Ureter (tissue), 1 donor: ENCODE data around the gene MAMDC4. TPM values are rescaled to one million over a fixed set of nuclear protein-coding genes. Genes with fewer than 3 reads are reported as not detected.
"Not testable (repeated sequence)": the region's sequence is repeated elsewhere in the genome, so short reads cannot be mapped to it uniquely, and the experiment has no call there.

Source experiments
- DNase-seq: peaks from one replicate; pipeline ENCODE4 v3.0.0-alpha.2; 2020; ENCODE audit warnings: low spot score
- total RNA-seq: library from RNA; stranded (reverse); gene quantifications from one replicate; pipeline ENCODE4 v1.2.4, GENCODE V29; 2023
- donor health status: DM: yes; HTN: yes; CAD: no.

The MAMDC4 gene
- total RNA-seq, 1 donor from 2014 or later = 10.7 TPM

GRCh38 chr9:136860933-136861873 is 9.1 kb downstream of the MAMDC4 start:
- DNase-seq = no peak

GRCh38 chr9:136861874-136862457 is 9.8 kb downstream of the MAMDC4 start:
- DNase-seq = no peak

GRCh38 chr9:136862849-136863622 is 10.9 kb downstream of the MAMDC4 start:
- DNase-seq = no peak

- DNase-seq = no peak
These were observed 11.6 kb downstream of the MAMDC4 start for GRCh38 chr9:136863623-136864273.

- DNase-seq = no peak
These were observed 13.1 kb downstream of the MAMDC4 start for GRCh38 chr9:136865041-136865767.

- DNase-seq = no peak
These were observed 13.6 kb downstream of the MAMDC4 start for GRCh38 chr9:136865768-136866103.

- DNase-seq = not testable (repeated sequence)
These were observed 14.8 kb downstream of the MAMDC4 start for GRCh38 chr9:136866898-136867421.

GRCh38 chr9:136867480-136867879 is 15.3 kb downstream of the MAMDC4 start:
- no peak for DNase-seq

- no peak for DNase-seq
These were observed 15.8 kb downstream of the MAMDC4 start for GRCh38 chr9:136867917-136868316.

GRCh38 chr9:136868644-136869043 is 16.5 kb downstream of the MAMDC4 start:
- DNase-seq = no peak

GRCh38 chr9:136869611-136870010 is 17.5 kb downstream of the MAMDC4 start:
- not testable (repeated sequence) for DNase-seq

- no peak for DNase-seq
These were observed 23.0 kb downstream of the MAMDC4 start for GRCh38 chr9:136875155-136875554.

- no peak for DNase-seq
These were observed 24.3 kb downstream of the MAMDC4 start for GRCh38 chr9:136876476-136876875.

- no peak for DNase-seq
These were observed 28.5 kb downstream of the MAMDC4 start for GRCh38 chr9:136880651-136881050.

- DNase-seq = no peak
These were observed 29.6 kb downstream of the MAMDC4 start for GRCh38 chr9:136881691-136882108.

- peak; percentile 84 for DNase-seq
These were observed 30.2 kb downstream of the MAMDC4 start for GRCh38 chr9:136882109-136882946.

GRCh38 chr9:136882947-136883283 is 30.8 kb downstream of the MAMDC4 start:
- DNase-seq = not testable (repeated sequence)

- not testable (repeated sequence) for DNase-seq
These were observed 31.5 kb downstream of the MAMDC4 start for GRCh38 chr9:136883670-136884069.

GRCh38 chr9:136885950-136886578 is 33.9 kb downstream of the MAMDC4 start, which contains the start of gene TRAF2:
TRAF2 (plus strand) TSS chr9:136886516; CDS start chr9:136898741, 12,225 bp downstream.
- DNase-seq = peak; percentile 98
